A673 (cell line): ENCODE results near the gene FIBP. TPM values are rescaled to one million over a fixed set of nuclear protein-coding genes. Genes with fewer than 3 reads are reported as not detected.

Experiments used
- BruUV-seq: library from RNA; stranded (reverse); fragments of 400-500 nt; replicated peaks from 2 replicates; lab custom pipeline; 2021; lab: Mats Ljungman, UMichigan
- CTCF ChIA-PET: fragments of 300-600 bp; sonication (Branson Sonifier 250); formaldehyde crosslinking; loops from one replicate; lab custom pipeline; 2022; ENCODE audit warnings: antibody characterized with exemption; lab: Charles Lee
- POLR2A ChIA-PET: fragments of 300-600 bp; sonication (Branson Sonifier 250); formaldehyde crosslinking; loops from one replicate; lab custom pipeline; 2022; ENCODE audit warnings: antibody characterized with exemption; ENCODE audit not compliant: low non-redundant PET; lab: Charles Lee
- DNase-seq: peaks from one replicate; pipeline ENCODE4 v3.0.0-alpha.2; 2015; ENCODE audit warnings: low spot score
- H3K27ac ChIP-seq: fragments of 200-600 bp; sonication (generic); 2 replicates; pipeline ENCODE4 v1.5.1; 2016; ENCODE audit warnings: mixed run types, low read depth, mild to moderate bottlenecking, mixed read lengths, antibody characterized with exemption, low read length; ENCODE audit not compliant: poor library complexity, severe bottlenecking
- H3K27me3 ChIP-seq: fragments of 200-600 bp; sonication (generic); replicated peaks from 2 replicates; pipeline ENCODE4 v1.6.1; 2017; ENCODE audit warnings: mixed run types, low read depth, mild to moderate bottlenecking, mixed read lengths, antibody characterized with exemption, low read length; ENCODE audit not compliant: insufficient read depth, poor library complexity
- H3K36me3 ChIP-seq: fragments of 200-600 bp; sonication (generic); 2 replicates; pipeline ENCODE4 v1.6.1; 2016; ENCODE audit warnings: mixed run types, mild to moderate bottlenecking, mixed read lengths, antibody characterized with exemption, low read length; ENCODE audit not compliant: insufficient read depth, poor library complexity, severe bottlenecking
- H3K4me1 ChIP-seq: fragments of 200-600 bp; sonication (generic); 2 replicates; pipeline ENCODE4 v1.6.1; 2017; ENCODE audit warnings: mixed run types, mild to moderate bottlenecking, mixed read lengths, antibody characterized with exemption, low read length; ENCODE audit not compliant: insufficient read depth, poor library complexity, severe bottlenecking
- H3K4me3 ChIP-seq: fragments of 200-600 bp; sonication (generic); 2 replicates; pipeline ENCODE4 v1.5.1; 2016; ENCODE audit warnings: low read depth, mixed run types, mild to moderate bottlenecking, mixed read lengths, low read length; ENCODE audit not compliant: poor library complexity, severe bottlenecking
- H3K9me3 ChIP-seq: fragments of 200-600 bp; sonication (generic); 2 replicates; pipeline ENCODE4 v1.6.1; 2016; ENCODE audit warnings: mixed run types, low read depth, mild to moderate bottlenecking, mixed read lengths, antibody characterized with exemption, low read length; ENCODE audit not compliant: poor library complexity, severe bottlenecking
- CTCF ChIP-seq: fragments of 300-800, 200-600 bp; sonication (generic); conservative IDR thresholded peaks from 2 replicates; pipeline ENCODE4 v1.5.1; 2017; ENCODE audit warnings: low read depth, mild to moderate bottlenecking, antibody characterized with exemption, low read length, moderate library complexity, mixed read lengths
- EZH2 ChIP-seq: fragments of 200-600 bp; sonication (generic); IDR thresholded peaks from 2 replicates; pipeline ENCODE4 v1.6.1; 2017; ENCODE audit warnings: borderline replicate concordance, low read depth, mild to moderate bottlenecking, mixed read lengths, antibody characterized with exemption, low read length; ENCODE audit not compliant: poor library complexity, severe bottlenecking
- intact Hi-C: fragments of 100-400 bp; cut with micrococcal nuclease; formaldehyde crosslinking; loops from one replicate; pipeline ENCODE4 v1.10.0; 2022; ENCODE audit not compliant: unreplicated experiment
- total RNA-seq: library from RNA; stranded (reverse); gene quantifications from 2 replicates; pipeline ENCODE4 v1.2.3, GENCODE V29; 2021

FIBP gene
- total RNA-seq, 1 experiment from 2014 or later, result 98.5 TPM

- intact Hi-C loops, result no loop called here
- peaks cover 11% of the 10 kb centered on the region for H3K4me1 ChIP-seq
- no peaks in the 10 kb centered on the region for H3K9me3 ChIP-seq
- no TSS peak for BruUV-seq
- H3K27ac ChIP-seq, result no peak overlapping the region
- peaks cover 12% of the 10 kb centered on the region for H3K36me3 ChIP-seq
- no peak for DNase-seq
- no peak overlapping the region for H3K4me3 ChIP-seq
- ChIA-PET CTCF (no interaction called here), POLR2A (no interaction called here)
- TF ChIP-seq EZH2, result no peak
- TF ChIP-seq CTCF, result no peak
- H3K27me3 ChIP-seq, result no peaks in the 10 kb centered on the region
Measured at GRCh38 chr11:65921876-65922275, 33.6 kb upstream of the FIBP start.

- Histone ChIP-seq H3K4me3 (peak overlapping the region; percentile 83), H3K4me1 (peaks cover 16% of the 10 kb centered on the region), H3K36me3 (peaks cover 12% of the 10 kb centered on the region), H3K27me3 (no peaks in the 10 kb centered on the region), H3K27ac (no peak overlapping the region), H3K9me3 (no peaks in the 10 kb centered on the region)
- no peak for TF ChIP-seq CTCF
- TF ChIP-seq EZH2, result no peak
- DNase-seq, result no peak
- BruUV-seq, result no TSS peak
- intact Hi-C loops, result no loop called here
- POLR2A ChIA-PET, result no interaction called here
- CTCF ChIA-PET, result no interaction called here
Measured at GRCh38 chr11:65921033-65921555, 32.8 kb upstream of the FIBP start.

GRCh38 chr11:65920372-65920802, 32.1 kb upstream of the FIBP start:
- peak overlapping the region; percentile 84 for H3K27ac ChIP-seq
- intact Hi-C loops, result no loop called here
- peak overlapping the region; percentile 83 for H3K4me3 ChIP-seq
- no TSS peak for BruUV-seq
- no peaks in the 10 kb centered on the region for H3K9me3 ChIP-seq
- POLR2A ChIA-PET, result no interaction called here
- CTCF ChIA-PET, result no interaction called here
- TF ChIP-seq CTCF (no peak), EZH2 (no peak)
- no peaks in the 10 kb centered on the region for H3K27me3 ChIP-seq
- no peak for DNase-seq
- H3K4me1 ChIP-seq, result peaks cover 23% of the 10 kb centered on the region
- peaks cover 12% of the 10 kb centered on the region for H3K36me3 ChIP-seq
